Tibial artery (tissue), 4 donors: ENCODE results near the gene ATXN7L3B.

Source experiments
- DNase-seq, 2 donors: peaks; one replicate each; pipeline ENCODE4 v3.0.0-alpha.2; 2019
- H3K27ac ChIP-seq, 2 donors: fragments of 200-600 bp; sonication (generic) in 1 of 2; 1 replicate in 1 of 2; 2 replicates in 1 of 2; pipeline ENCODE4 v1.5.1; 2018 to 2019; ENCODE audit warnings: mild to moderate bottlenecking in 1 of 2
- H3K27me3 ChIP-seq, 2 donors: fragments of 200-600 bp; sonication (generic) in 1 of 2; one replicate each; pipeline versions ENCODE4 v1.5.1 to v1.6.0; 2016 to 2019
- H3K36me3 ChIP-seq, 3 donors: fragments of 200-600 bp; sonication (generic) in 2 of 3; one replicate each; pipeline ENCODE4 v1.5.1; 2016 to 2019; ENCODE audit warnings: mild to moderate bottlenecking in 2 of 3
- H3K4me1 ChIP-seq, 4 donors: fragments of 200-600 bp; sonication (generic) in 2 of 4; 1 replicate in 3 of 4; 2 replicates in 1 of 4; pipeline ENCODE4 v1.5.1; 2016 to 2019
- H3K4me3 ChIP-seq, 2 donors: fragments of 200-600 bp; sonication (generic) in 1 of 2; 1 replicate in 1 of 2; 2 replicates in 1 of 2; pipeline ENCODE4 v1.5.1; 2018 to 2019; ENCODE audit warnings: mild to moderate bottlenecking in 2 of 2
- H3K9me3 ChIP-seq, 3 donors: fragments of 200-600 bp; sonication (generic) in 1 of 3; one replicate each; pipeline ENCODE4 v1.5.1; 2016 to 2019
- CTCF ChIP-seq, 2 experiments: fragments of 200-600 bp in 1 of 2; fragments of 450-650 bp in 1 of 2; IDR thresholded peaks; one replicate each; pipeline ENCODE4 v1.5.1; 2017 to 2019; ENCODE audit warnings: antibody characterized with exemption in 2 of 2, mild to moderate bottlenecking in 1 of 2, moderate library complexity in 1 of 2
- intact Hi-C: fragments of 100-400 bp; cut with DNase I; formaldehyde crosslinking; loops from one replicate; pipeline ENCODE4 v1.15.0; 2023; ENCODE audit warnings: low total_unique reads

The ATXN7L3B gene

GRCh38 chr12:74539261-74539660 lies 1.6 kb downstream of the ATXN7L3B start:
- Histone ChIP-seq H3K27me3 (no peaks in the 10 kb centered on the region), H3K9me3 (no peaks in the 10 kb centered on the region), H3K4me1 (peaks cover 0 to 36% (median 24%) of the 10 kb centered on the region in 4 donors), H3K36me3 (peaks cover 0 to 12% (median 0%) of the 10 kb centered on the region in 3 donors), H3K27ac (peak overlapping the region in 1 of 2 donors; percentile 95), H3K4me3 (peak overlapping the region; percentile 75 to 87)
- intact Hi-C loops: no loop called here
- no peak for TF ChIP-seq CTCF (IDR thresholded peaks at IDR 0.05)
- no peak for DNase-seq

- H3K4me1 ChIP-seq: peaks cover 0 to 36% (median 24%) of the 10 kb centered on the region in 4 donors
- peak overlapping the region; percentile 75 to 87 for H3K4me3 ChIP-seq
- intact Hi-C loops: no loop called here
Measured at GRCh38 chr12:74539765-74540526, 2.3 kb downstream of the ATXN7L3B start.

GRCh38 chr12:74541074-74541473 lies 3.4 kb downstream of the ATXN7L3B start:
- Histone ChIP-seq H3K4me3 (no peak overlapping the region), H3K36me3 (peaks cover 0 to 12% (median 0%) of the 10 kb centered on the region in 3 donors), H3K4me1 (peaks cover 0 to 36% (median 24%) of the 10 kb centered on the region in 4 donors), H3K9me3 (no peaks in the 10 kb centered on the region), H3K27ac (no peak overlapping the region), H3K27me3 (no peaks in the 10 kb centered on the region)
- intact Hi-C loops: no loop called here
- DNase-seq: no peak
- no peak for TF ChIP-seq CTCF (IDR thresholded peaks at IDR 0.05)

More at GRCh38 chr12:74539765-74540526, 2.3 kb downstream of the ATXN7L3B start:
- H3K27me3 ChIP-seq: no peaks in the 10 kb centered on the region
- no peak overlapping the region for H3K27ac ChIP-seq
- no peaks in the 10 kb centered on the region for H3K9me3 ChIP-seq
- peaks cover 0 to 12% (median 0%) of the 10 kb centered on the region in 3 donors for H3K36me3 ChIP-seq
- no peak for DNase-seq
- TF ChIP-seq CTCF (IDR thresholded peaks at IDR 0.05): no peak

GRCh38 chr12:74547249-74547648 lies 9.6 kb downstream of the ATXN7L3B start:
- DNase-seq: no peak
- Histone ChIP-seq H3K4me1 (no peaks in the 10 kb centered on the region), H3K27me3 (no peaks in the 10 kb centered on the region), H3K9me3 (no peaks in the 10 kb centered on the region), H3K4me3 (no peak overlapping the region), H3K36me3 (peaks cover 0 to 7% (median 0%) of the 10 kb centered on the region in 3 donors), H3K27ac (no peak overlapping the region)
- intact Hi-C loops: no loop called here
- no peak for TF ChIP-seq CTCF (IDR thresholded peaks at IDR 0.05)

- Histone ChIP-seq H3K27ac (no peak overlapping the region), H3K4me3 (no peak overlapping the region), H3K27me3 (no peaks in the 10 kb centered on the region), H3K4me1 (no peaks in the 10 kb centered on the region), H3K36me3 (peaks cover 0 to 7% (median 0%) of the 10 kb centered on the region in 3 donors), H3K9me3 (no peaks in the 10 kb centered on the region)
- intact Hi-C loops: no loop called here
- DNase-seq: no peak
- no peak for TF ChIP-seq CTCF (IDR thresholded peaks at IDR 0.05)
Measured at GRCh38 chr12:74551291-74551690, 13.7 kb downstream of the ATXN7L3B start.
